ENCODE data around the gene KIF6. TPM values are rescaled to one million over a fixed set of nuclear protein-coding genes. Genes with fewer than 3 reads are reported as not detected.

The KIF6 gene
- polyA plus RNA-seq, 4 donors, result 0.18 to 1.2 TPM; not detected in 2

GRCh38 chr6:39567091-39567490, 158.1 kb downstream of the KIF6 start:
- FAIRE-seq (no peak), DNase-seq (no peak)
- H3K4me3 ChIP-seq (ENCODE audit: low read depth in 1 of 3, low read length in 3 of 3), result no peak overlapping the region
- H3K36me3 ChIP-seq (ENCODE audit: control insufficient read depth in 3 of 3, insufficient read depth in 2 of 3, low read depth in 1 of 3, low read length in 3 of 3), result no peaks in the 10 kb centered on the region
- no peaks in the 10 kb centered on the region for H3K9me3 ChIP-seq (ENCODE audit: control insufficient read depth in 2 of 2, insufficient read depth in 1 of 2, low read depth in 1 of 2, low read length in 1 of 2)
- no peak overlapping the region for H3K27ac ChIP-seq (ENCODE audit: low read depth in 1 of 3, low read length in 2 of 3)
- no peaks in the 10 kb centered on the region for H3K27me3 ChIP-seq (ENCODE audit: control insufficient read depth in 3 of 3, insufficient read depth in 3 of 3, low read length in 3 of 3)
- 86 to 89% (median 87%) methylated on average over 2 of the region's 2 CpGs for WGBS, 3 donors
- H3K4me1 ChIP-seq (ENCODE audit: control insufficient read depth in 3 of 3, insufficient read depth in 2 of 3, low read depth in 1 of 3, low read length in 2 of 3), result no peaks in the 10 kb centered on the region

- Histone ChIP-seq H3K36me3 (ENCODE audit: control insufficient read depth in 3 of 3, insufficient read depth in 2 of 3, low read depth in 1 of 3, low read length in 3 of 3) (no peaks in the 10 kb centered on the region), H3K4me1 (ENCODE audit: control insufficient read depth in 3 of 3, insufficient read depth in 2 of 3, low read depth in 1 of 3, low read length in 2 of 3) (no peaks in the 10 kb centered on the region), H3K27me3 (ENCODE audit: control insufficient read depth in 3 of 3, insufficient read depth in 3 of 3, low read length in 3 of 3) (no peaks in the 10 kb centered on the region), H3K4me3 (ENCODE audit: low read depth in 1 of 3, low read length in 3 of 3) (no peak overlapping the region), H3K27ac (ENCODE audit: low read depth in 1 of 3, low read length in 2 of 3) (no peak overlapping the region), H3K9me3 (ENCODE audit: control insufficient read depth in 2 of 2, insufficient read depth in 1 of 2, low read depth in 1 of 2, low read length in 1 of 2) (no peaks in the 10 kb centered on the region)
- DNase-seq (no peak), FAIRE-seq (no peak)
Measured at GRCh38 chr6:39566456-39566855, 158.8 kb downstream of the KIF6 start.

- no peaks in the 10 kb centered on the region for H3K27me3 ChIP-seq (ENCODE audit: control insufficient read depth in 3 of 3, insufficient read depth in 3 of 3, low read length in 3 of 3)
- WGBS, 3 donors, result 73 to 81% (median 77%) methylated on average over 1 of the region's 1 CpG
- H3K4me1 ChIP-seq (ENCODE audit: control insufficient read depth in 3 of 3, insufficient read depth in 2 of 3, low read depth in 1 of 3, low read length in 2 of 3), result no peaks in the 10 kb centered on the region
- no peaks in the 10 kb centered on the region for H3K36me3 ChIP-seq (ENCODE audit: control insufficient read depth in 3 of 3, insufficient read depth in 2 of 3, low read depth in 1 of 3, low read length in 3 of 3)
- FAIRE-seq, result no peak
- H3K9me3 ChIP-seq (ENCODE audit: control insufficient read depth in 2 of 2, insufficient read depth in 1 of 2, low read depth in 1 of 2, low read length in 1 of 2), result no peaks in the 10 kb centered on the region
- no peak overlapping the region for H3K27ac ChIP-seq (ENCODE audit: low read depth in 1 of 3, low read length in 2 of 3)
- no peak for DNase-seq
- no peak overlapping the region for H3K4me3 ChIP-seq (ENCODE audit: low read depth in 1 of 3, low read length in 3 of 3)
Measured at GRCh38 chr6:39565956-39566355, 159.3 kb downstream of the KIF6 start.

- FAIRE-seq, result no peak
- Histone ChIP-seq H3K4me3 (ENCODE audit: low read depth in 1 of 3, low read length in 3 of 3) (no peak overlapping the region), H3K9me3 (ENCODE audit: control insufficient read depth in 2 of 2, insufficient read depth in 1 of 2, low read depth in 1 of 2, low read length in 1 of 2) (no peaks in the 10 kb centered on the region), H3K27me3 (ENCODE audit: control insufficient read depth in 3 of 3, insufficient read depth in 3 of 3, low read length in 3 of 3) (no peaks in the 10 kb centered on the region), H3K4me1 (ENCODE audit: control insufficient read depth in 3 of 3, insufficient read depth in 2 of 3, low read depth in 1 of 3, low read length in 2 of 3) (no peaks in the 10 kb centered on the region), H3K27ac (ENCODE audit: low read depth in 1 of 3, low read length in 2 of 3) (no peak overlapping the region), H3K36me3 (ENCODE audit: control insufficient read depth in 3 of 3, insufficient read depth in 2 of 3, low read depth in 1 of 3, low read length in 3 of 3) (no peaks in the 10 kb centered on the region)
- no peak for DNase-seq
- 71 to 78% (median 75%) methylated on average over 3 of the region's 3 CpGs for WGBS, 3 donors
Measured at GRCh38 chr6:39563566-39564311, 161.5 kb downstream of the KIF6 start.

GRCh38 chr6:39561536-39562266, 163.5 kb downstream of the KIF6 start:
- Histone ChIP-seq H3K27ac (ENCODE audit: low read depth in 1 of 3, low read length in 2 of 3) (no peak overlapping the region), H3K9me3 (ENCODE audit: control insufficient read depth in 2 of 2, insufficient read depth in 1 of 2, low read depth in 1 of 2, low read length in 1 of 2) (no peaks in the 10 kb centered on the region), H3K4me1 (ENCODE audit: control insufficient read depth in 3 of 3, insufficient read depth in 2 of 3, low read depth in 1 of 3, low read length in 2 of 3) (no peaks in the 10 kb centered on the region), H3K36me3 (ENCODE audit: control insufficient read depth in 3 of 3, insufficient read depth in 2 of 3, low read depth in 1 of 3, low read length in 3 of 3) (no peaks in the 10 kb centered on the region), H3K27me3 (ENCODE audit: control insufficient read depth in 3 of 3, insufficient read depth in 3 of 3, low read length in 3 of 3) (no peaks in the 10 kb centered on the region), H3K4me3 (ENCODE audit: low read depth in 1 of 3, low read length in 3 of 3) (no peak overlapping the region)
- FAIRE-seq, result no peak
- no peak for DNase-seq
- WGBS, 3 donors, result 65 to 78% (median 73%) methylated on average over 5 of the region's 5 CpGs

- DNase-seq, result no peak
Measured at GRCh38 chr6:39560915-39561314, 164.3 kb downstream of the KIF6 start.

GRCh38 chr6:39558591-39559190, 166.5 kb downstream of the KIF6 start:
- no peak overlapping the region for H3K4me3 ChIP-seq (ENCODE audit: low read depth in 1 of 3, low read length in 3 of 3)
- no peaks in the 10 kb centered on the region for H3K27me3 ChIP-seq (ENCODE audit: control insufficient read depth in 3 of 3, insufficient read depth in 3 of 3, low read length in 3 of 3)
- DNase-seq (no peak), FAIRE-seq (no peak)
- H3K9me3 ChIP-seq (ENCODE audit: control insufficient read depth in 2 of 2, insufficient read depth in 1 of 2, low read depth in 1 of 2, low read length in 1 of 2), result no peaks in the 10 kb centered on the region
- no peaks in the 10 kb centered on the region for H3K36me3 ChIP-seq (ENCODE audit: control insufficient read depth in 3 of 3, insufficient read depth in 2 of 3, low read depth in 1 of 3, low read length in 3 of 3)
- no peak overlapping the region for H3K27ac ChIP-seq (ENCODE audit: low read depth in 1 of 3, low read length in 2 of 3)
- no peaks in the 10 kb centered on the region for H3K4me1 ChIP-seq (ENCODE audit: control insufficient read depth in 3 of 3, insufficient read depth in 2 of 3, low read depth in 1 of 3, low read length in 2 of 3)

More at GRCh38 chr6:39560915-39561314, 164.3 kb downstream of the KIF6 start:
- Histone ChIP-seq H3K27ac (ENCODE audit: low read depth in 1 of 3, low read length in 2 of 3) (no peak overlapping the region), H3K9me3 (ENCODE audit: control insufficient read depth in 2 of 2, insufficient read depth in 1 of 2, low read depth in 1 of 2, low read length in 1 of 2) (no peaks in the 10 kb centered on the region), H3K27me3 (ENCODE audit: control insufficient read depth in 3 of 3, insufficient read depth in 3 of 3, low read length in 3 of 3) (no peaks in the 10 kb centered on the region), H3K4me3 (ENCODE audit: low read depth in 1 of 3, low read length in 3 of 3) (no peak overlapping the region), H3K4me1 (ENCODE audit: control insufficient read depth in 3 of 3, insufficient read depth in 2 of 3, low read depth in 1 of 3, low read length in 2 of 3) (no peaks in the 10 kb centered on the region), H3K36me3 (ENCODE audit: control insufficient read depth in 3 of 3, insufficient read depth in 2 of 3, low read depth in 1 of 3, low read length in 3 of 3) (no peaks in the 10 kb centered on the region)
- no peak for FAIRE-seq

- Histone ChIP-seq H3K27me3 (ENCODE audit: control insufficient read depth in 3 of 3, insufficient read depth in 3 of 3, low read length in 3 of 3) (no peaks in the 10 kb centered on the region), H3K9me3 (ENCODE audit: control insufficient read depth in 2 of 2, insufficient read depth in 1 of 2, low read depth in 1 of 2, low read length in 1 of 2) (no peaks in the 10 kb centered on the region), H3K4me3 (ENCODE audit: low read depth in 1 of 3, low read length in 3 of 3) (no peak overlapping the region), H3K27ac (ENCODE audit: low read depth in 1 of 3, low read length in 2 of 3) (no peak overlapping the region), H3K4me1 (ENCODE audit: control insufficient read depth in 3 of 3, insufficient read depth in 2 of 3, low read depth in 1 of 3, low read length in 2 of 3) (no peaks in the 10 kb centered on the region), H3K36me3 (ENCODE audit: control insufficient read depth in 3 of 3, insufficient read depth in 2 of 3, low read depth in 1 of 3, low read length in 3 of 3) (no peaks in the 10 kb centered on the region)
- WGBS, 3 donors, result 7 to 30% (median 24%) methylated on average over 1 of the region's 1 CpG
- no peak for DNase-seq
- FAIRE-seq, result no peak
Measured at GRCh38 chr6:39558079-39558478, 167.1 kb downstream of the KIF6 start.

All from small intestine (tissue), 7 donors.